ENCODE data around the gene FAM32A.
A peak's percentile ranks its signal among the peaks of the same experiment; 100 is the strongest.
"Not testable (repeated sequence)": the region's sequence is repeated elsewhere in the genome, so short reads cannot be mapped to it uniquely, and the experiment has no call there.

Gene FAM32A

DNA sequence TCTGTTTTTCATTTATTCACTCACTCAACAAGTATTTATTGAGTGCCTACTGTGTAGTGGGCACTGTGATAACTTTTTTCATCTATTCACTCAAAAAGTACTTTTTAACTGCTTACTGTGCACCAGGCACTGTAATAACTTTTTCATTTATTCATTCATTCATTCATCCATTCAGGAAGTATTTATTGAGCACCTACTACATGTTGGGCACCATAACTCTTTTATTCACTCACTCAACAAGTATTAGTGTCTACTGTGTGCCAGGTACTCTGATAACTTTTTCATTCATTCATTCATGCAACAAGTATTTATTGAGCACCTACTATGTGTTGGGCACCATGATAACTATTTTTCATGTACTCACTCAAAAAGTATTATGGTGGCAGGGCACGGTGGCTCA is 18.8 kb upstream of the FAM32A start:
- no peak for DNase-seq

DNA sequence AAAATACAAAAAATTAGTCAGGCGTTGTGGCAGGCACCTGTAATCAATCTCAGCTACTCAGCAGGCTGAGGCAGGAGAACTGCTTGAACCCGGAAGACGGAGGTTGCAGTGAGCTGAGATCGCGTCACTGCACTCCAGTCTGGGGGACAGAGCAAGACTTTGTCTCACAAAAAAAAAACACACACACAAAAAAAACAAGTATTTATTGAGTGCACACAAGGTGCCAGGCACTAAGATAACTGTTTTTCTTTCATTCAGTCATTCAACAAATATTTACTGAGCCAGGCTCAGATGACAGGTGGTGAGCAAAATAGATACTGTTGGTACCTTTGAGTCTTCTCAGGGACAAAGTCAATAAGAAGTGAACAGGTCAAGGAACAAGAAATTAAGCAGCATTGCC is 18.2 kb upstream of the FAM32A start:
- DNase-seq, result no peak

DNA sequence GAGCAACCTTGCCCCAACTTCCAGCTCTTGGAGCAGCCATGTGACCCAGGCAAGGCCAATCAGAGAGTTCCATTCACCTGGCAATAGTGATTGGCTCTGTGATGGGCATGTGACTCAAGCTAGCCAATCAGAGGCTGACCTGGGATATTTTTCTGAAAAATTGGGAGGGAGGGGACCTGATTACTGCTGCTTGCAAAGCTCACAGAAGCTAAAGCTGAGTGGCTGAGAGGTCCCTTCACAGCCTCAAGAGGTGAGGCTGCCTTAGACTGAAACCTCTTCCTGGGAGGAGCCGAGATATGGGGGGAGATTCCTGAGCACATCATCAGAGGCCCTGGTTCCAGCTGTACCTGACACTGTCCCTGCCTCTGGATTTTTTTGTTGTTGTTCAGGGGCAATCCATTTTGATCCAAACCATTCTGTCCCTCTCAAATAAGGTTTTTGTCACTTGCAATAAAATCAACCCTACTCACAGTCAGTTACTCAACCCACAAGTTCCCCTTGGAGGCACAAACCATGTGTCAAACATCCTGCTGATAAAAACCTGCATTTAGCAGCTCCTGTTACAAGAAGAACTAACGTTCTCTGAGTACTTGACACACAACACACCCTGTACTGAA is 16.6 kb upstream of the FAM32A start:
- DNase-seq, result no peak

DNA sequence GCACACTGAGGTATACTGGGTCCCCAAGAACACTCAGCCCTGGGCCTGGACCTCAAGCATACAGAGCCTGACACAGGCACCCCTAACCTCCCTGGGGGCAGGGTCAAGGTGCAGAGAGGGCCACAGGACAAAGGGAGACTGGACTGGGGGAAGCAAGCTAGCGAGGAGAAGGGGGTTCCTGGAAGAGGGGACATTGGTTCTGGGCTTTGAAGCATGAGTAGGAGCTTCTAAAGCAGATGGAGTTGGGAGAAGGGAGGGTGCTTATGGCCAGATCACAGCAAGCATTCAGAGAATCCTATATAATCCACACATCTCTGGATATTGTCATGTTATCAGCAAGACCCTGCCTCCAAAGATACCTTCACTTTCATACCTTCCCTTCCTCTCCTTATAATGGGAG is 15.1 kb upstream of the FAM32A start:
- DNase-seq, result no peak

- no peak for DNase-seq
Measured at GRCh38 chr19:16175954-16176353, 9.3 kb upstream of the FAM32A start.

DNA sequence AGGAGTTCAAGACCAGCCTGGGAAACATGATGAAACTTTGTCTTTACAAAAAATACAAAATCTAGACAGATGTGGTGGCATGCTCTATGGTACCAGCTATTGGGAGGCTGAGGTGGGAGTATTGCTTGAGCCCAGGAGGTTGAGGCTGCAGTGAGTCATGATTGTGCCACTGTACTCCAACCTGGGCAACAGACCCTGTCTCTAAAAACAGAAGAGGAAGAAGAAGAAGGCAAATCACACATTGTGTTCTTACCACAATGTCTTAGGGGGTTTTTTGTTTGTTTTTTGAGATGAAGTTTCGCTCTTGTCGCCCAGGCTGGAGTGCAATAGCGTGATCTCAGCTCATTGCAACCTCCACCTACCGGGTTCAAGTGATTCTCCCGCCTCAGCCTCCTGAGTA is 6.3 kb upstream of the FAM32A start:
- DNase-seq, result not testable (repeated sequence)

GRCh38 chr19:16180611-16181010 is 4.6 kb upstream of the FAM32A start:
- no peak for DNase-seq

DNA sequence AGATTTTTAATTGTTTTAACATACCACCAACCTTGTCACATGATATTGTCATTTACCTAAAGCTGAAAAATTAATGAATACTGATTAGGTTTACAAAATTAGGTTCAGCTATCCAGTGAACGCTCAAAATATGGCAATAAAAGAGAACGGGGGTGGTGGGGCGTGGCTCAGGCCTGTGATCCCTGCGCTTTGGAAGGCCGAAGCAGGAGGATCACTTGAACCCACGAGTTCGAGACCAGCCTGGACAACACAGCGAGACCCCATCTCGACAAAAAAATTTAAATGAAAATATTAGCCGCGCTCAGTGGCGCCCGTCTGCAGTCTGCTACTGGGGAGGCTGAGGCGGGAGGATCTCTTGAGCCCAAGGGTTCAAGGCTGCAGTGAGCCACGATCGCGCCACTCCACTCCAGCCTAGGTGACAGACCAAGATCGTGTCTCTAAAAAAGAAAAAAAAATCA is 516 bp upstream of the FAM32A start:
- no peak for DNase-seq

- no peak for DNase-seq
Measured at GRCh38 chr19:16185768-16186123, 536 bp downstream of the FAM32A start.

- DNase-seq, result no peak
Measured at GRCh38 chr19:16188521-16188920, 3.3 kb downstream of the FAM32A start.

DNA sequence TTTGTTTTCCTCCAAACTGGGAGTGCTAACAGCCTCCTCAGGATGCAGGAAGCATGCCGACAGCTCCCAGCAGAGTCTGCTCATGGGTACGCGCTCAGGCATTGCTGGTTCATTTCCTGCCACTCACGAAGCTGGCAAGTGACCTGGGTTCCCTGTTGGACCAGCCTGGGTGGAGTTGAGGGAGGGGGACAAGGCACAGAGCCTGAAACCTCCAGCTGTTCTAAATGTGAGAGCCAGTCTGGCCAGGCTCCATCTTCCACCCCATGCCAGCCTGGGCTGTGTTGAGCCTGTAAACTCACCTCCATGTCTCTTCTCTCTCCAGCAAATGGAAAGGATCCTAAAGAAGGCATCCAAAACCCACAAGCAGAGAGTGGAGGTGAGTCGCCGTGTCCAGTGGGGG is 5.0 kb downstream of the FAM32A start:
- no peak for DNase-seq

- DNase-seq, result no peak
Measured at GRCh38 chr19:16190736-16191135, 5.5 kb downstream of the FAM32A start.

- DNase-seq, result no peak
Measured at GRCh38 chr19:16191216-16191908, 6.2 kb downstream of the FAM32A start.

- DNase-seq, result no peak
Measured at GRCh38 chr19:16193466-16193865, 8.3 kb downstream of the FAM32A start.

DNA sequence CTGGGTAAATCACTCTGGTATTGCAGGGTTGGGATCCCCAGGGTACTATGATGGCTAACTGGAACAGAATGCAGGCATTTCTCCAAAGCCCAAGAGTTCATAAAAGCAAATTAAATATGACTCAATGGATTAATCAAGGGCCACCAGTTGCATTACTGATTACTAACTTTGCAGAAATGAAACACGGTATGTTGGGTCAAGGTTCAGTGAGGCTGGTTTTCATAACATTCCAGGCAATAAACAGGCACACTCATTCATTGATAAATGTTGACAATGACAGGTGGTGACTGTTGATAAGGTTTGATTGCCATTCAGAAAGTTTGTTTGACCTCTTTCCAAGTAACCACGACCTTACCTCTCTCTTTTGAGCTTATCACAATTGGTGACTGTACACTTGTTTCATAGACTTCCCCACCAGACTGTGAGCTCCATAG is 12.0 kb downstream of the FAM32A start:
- DNase-seq, result peak; percentile 27

DNA sequence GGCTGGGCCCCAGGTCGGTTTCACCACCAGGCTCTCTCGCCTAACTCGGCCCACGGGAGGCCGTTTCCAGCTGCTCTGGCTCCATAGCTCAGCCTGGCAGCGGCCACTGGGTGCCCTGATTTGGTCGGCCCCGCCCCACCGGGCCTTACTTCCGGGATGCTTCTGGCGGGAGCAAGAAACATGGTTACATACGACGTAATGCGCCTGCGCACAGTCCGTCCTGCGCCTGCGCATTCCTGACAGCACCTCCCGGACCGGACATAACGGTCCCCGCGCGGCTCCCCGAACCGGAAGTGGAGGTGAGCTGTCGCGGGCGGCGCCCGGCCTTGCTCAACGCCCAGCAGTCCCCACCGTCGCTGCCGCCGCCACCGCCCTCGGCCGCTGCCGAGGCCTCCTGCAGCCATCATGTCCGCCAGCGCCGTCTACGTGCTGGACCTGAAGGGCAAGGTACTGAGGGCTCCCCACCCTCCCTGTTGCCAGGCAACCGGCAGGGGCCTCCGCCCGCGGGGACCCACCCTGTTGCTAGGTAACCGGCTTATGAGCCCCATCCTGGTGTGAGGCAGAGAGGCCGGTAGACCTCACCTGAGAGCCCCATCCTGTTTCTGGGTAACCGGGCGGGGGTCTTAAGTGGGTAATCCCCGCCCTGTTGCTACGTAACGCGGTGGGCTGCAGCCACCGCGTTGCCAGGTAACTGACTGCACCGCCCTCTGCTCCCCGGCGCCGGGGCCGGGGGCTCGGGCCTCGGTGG is 12.6 kb downstream of the FAM32A start, which contains the start of gene AP1M1:
Gene AP1M1, plus strand, starts transcription at position 290 of the 748 bp plus-strand sequence. Its CDS starts 116 bp downstream, at position 406.
- peak; percentile 96 for DNase-seq

- no peak for DNase-seq
Measured at GRCh38 chr19:16198370-16198651, 13.1 kb downstream of the FAM32A start.

DNA sequence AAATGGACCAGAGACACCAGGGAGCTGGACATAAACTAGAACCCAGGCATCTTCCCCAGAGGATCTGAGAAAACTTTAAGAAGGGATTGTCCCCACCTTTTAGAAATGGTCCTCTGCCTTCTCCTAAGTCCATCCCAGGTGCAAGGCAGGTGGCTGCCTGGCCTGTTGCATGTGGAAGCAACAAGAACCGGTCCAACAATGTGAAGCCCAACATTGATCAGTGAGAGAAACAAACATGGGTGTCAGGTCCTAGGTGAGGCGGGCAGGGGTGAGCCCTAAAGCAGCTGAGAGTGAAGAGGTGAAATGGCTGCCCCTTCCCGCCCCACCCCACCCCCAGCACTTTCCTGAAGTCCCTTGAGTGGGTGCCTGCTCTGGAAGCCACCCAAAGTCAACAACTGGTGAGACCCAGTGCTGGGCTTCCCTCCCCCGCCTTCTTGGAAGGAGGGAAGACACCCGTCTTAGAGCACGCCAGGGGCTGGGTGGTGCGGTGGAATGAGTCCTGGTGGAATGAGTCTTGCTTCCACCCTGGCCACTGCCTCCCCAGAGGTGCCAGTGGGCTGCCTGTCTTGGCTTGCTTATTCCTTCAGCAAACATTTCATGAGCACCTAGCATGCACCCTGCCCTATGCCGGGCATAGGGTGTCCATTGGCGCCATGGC is 14.2 kb downstream of the FAM32A start:
- no peak for DNase-seq

DNA sequence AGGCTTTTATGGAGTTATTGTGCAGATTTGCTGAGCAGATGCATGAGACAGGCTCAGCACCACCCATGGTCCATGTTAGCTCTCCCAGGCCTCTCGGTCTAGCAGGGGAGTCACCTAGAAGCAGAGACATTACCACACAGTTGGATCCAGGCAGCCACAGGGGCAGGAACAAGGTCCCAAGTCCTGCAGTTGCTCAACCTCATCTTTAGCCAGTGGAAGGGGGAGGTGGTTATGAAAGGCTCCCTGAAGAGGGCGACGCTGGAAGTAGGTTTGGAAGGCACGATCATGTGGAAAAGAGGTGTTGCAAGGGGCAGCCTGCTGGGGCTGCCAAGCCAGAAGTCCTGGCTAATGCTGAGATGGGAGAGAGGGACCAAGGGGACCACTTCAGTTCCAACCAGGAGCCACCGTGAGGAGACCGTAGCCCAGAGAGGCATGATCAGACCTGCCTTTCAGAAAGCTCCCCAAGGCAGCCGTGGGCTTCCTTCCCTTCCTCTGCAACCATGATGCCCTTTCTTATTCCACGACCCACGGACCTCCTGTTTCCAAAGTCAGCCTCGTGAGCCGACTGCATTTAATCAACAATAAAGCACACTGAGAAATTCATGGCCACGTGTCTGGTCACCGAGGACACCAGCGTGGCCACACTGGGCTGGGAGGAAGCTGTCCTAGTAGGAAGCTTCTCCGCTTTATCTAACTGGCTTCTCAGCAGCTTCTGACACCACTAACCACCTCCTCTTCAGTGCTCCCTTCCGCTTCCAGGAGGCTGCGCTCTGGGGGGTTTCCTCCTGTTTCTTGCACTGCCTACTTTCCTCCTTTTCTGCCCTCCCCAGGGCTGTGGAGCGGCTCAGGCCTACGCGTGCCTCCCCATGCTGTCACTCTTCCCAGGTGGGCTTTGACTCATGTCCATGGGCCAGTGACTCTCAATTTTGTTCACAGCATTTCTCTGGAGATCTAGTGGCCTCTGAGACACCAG is 15.1 kb downstream of the FAM32A start:
- DNase-seq, result no peak

DNA sequence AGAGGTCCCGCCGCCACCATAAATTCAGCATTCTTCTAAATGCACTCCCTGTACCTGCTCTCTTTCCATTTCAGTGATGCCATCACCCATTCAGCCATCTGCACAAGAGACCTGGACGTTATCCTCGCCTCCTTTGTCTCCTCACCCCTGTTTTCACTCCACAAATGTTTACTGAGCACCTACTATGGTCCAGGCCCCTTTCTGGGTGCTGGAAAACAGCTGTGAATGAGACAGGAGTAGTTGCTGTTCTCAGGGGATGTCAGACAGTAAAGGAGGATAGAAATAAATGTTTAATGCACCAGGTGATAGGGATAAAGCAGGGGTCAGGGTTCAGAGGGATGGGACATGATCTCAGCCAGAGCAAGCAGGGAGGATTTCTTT is 15.8 kb downstream of the FAM32A start:
- no peak for DNase-seq

DNA sequence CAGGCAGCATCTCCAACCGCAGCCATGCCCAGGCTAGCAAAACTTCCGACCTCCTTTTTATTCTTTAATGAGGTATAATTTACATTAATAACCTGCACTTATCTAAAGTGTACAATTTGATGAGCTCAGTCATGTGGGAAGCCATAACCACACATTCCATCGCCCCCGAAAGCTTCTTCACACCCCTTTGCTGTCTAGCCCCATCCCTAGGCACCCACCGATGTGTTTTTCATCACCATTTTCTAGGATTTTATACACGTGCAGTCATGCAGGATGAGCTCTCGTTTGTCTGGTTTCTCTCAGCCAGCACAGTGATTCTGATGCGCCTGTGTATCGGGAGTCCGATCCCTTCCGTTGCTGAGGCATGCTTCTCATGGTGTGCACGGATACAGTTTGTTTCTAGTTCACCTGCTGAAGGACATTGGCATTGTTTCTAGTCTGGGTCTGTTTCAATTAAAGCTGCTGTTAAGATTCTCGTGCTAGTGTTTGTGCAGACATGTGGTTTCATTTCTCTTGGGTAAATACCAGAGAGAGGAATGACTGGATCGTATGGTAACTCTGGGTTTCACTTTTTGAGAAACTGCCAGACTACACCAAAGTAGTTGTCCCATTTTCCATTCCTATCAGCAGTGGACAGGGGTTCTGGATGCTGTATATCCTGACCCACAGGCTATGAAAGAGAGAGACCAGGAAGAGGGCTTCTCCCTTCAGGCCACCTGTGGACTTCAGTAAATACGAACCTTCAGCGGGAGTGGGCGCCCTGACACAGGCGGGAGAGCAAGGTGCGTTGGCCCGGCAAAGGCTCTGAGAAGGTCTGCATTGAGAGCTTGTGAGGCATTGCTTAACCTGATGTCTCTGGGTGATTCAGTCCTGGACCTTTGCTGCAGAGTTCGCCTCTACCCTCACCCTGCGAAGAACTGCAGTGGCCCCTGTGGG is 17.4 kb downstream of the FAM32A start:
- DNase-seq, result no peak

Data from GOT3 (cell line).